ENCODE data around the gene PALS1.

PALS1 gene

DNA sequence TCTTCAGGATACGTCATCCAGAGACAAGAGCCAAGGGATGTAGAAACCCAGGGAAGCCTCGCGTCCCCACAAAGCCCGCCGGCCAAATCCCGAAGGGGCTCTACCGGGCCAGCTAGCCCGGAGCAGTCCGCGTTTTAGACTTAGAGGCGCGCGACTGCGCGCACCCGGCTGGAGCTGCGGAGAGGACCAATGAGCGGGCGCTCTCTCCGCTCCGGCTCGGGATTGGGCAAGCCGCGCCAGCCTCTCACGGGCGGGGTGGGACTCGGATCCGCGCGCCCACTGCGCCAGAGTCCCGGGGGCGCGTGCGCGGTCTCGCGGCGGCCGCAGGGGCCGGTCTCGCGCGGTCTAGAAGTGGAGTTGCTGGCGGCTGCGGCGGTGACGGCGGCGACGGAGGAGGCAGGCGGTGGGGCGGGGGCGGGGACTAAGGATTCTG, 241 bp upstream of the PALS1 start:
- no peaks in the 10 kb centered on the region for H4K20me1 ChIP-seq (ENCODE audit: control insufficient read depth, insufficient read depth, low read depth, low read length)
- no peaks in the 10 kb centered on the region for H3F3A ChIP-seq (ENCODE audit: control insufficient read depth, insufficient read depth)
- no peaks in the 10 kb centered on the region for H3K9me3 ChIP-seq (ENCODE audit: control insufficient read depth, insufficient read depth, low read length)
- H3K36me3 ChIP-seq (ENCODE audit: control insufficient read depth, low read length): no peaks in the 10 kb centered on the region
- H3K4me1 ChIP-seq (ENCODE audit: control insufficient read depth, low read length): peaks cover 14% of the 10 kb centered on the region
- peaks cover 34% of the 10 kb centered on the region for H3K79me2 ChIP-seq (ENCODE audit: control insufficient read depth, low read length)
- TF ChIP-seq EZH2phosphoT487 (IDR thresholded peaks at IDR 0.05; ENCODE audit: borderline replicate concordance, low read length): no peak
- TF ChIP-seq, protein P1, sequence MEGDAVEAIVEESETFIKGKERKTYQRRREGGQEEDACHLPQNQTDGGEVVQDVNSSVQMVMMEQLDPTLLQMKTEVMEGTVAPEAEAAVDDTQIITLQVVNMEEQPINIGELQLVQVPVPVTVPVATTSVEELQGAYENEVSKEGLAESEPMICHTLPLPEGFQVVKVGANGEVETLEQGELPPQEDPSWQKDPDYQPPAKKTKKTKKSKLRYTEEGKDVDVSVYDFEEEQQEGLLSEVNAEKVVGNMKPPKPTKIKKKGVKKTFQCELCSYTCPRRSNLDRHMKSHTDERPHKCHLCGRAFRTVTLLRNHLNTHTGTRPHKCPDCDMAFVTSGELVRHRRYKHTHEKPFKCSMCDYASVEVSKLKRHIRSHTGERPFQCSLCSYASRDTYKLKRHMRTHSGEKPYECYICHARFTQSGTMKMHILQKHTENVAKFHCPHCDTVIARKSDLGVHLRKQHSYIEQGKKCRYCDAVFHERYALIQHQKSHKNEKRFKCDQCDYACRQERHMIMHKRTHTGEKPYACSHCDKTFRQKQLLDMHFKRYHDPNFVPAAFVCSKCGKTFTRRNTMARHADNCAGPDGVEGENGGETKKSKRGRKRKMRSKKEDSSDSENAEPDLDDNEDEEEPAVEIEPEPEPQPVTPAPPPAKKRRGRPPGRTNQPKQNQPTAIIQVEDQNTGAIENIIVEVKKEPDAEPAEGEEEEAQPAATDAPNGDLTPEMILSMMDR (IDR thresholded peaks at IDR 0.05; ENCODE audit: low read depth, low read length, poor library complexity, severe bottlenecking): no peak
- H3K4me3 ChIP-seq (ENCODE audit: low read length): peak overlapping the region; percentile 86
- H3K9me2 ChIP-seq (replicated peaks; ENCODE audit: control insufficient read depth, low read length): no peaks in the 10 kb centered on the region
- H3K27me3 ChIP-seq (ENCODE audit: control insufficient read depth, low read length): peaks cover 26% of the 10 kb centered on the region
- H3K4me2 ChIP-seq (ENCODE audit: low read length): peak overlapping the region; percentile 93
- peak overlapping the region; percentile 61 for H3K27ac ChIP-seq (ENCODE audit: low read depth, low read length)

DNA sequence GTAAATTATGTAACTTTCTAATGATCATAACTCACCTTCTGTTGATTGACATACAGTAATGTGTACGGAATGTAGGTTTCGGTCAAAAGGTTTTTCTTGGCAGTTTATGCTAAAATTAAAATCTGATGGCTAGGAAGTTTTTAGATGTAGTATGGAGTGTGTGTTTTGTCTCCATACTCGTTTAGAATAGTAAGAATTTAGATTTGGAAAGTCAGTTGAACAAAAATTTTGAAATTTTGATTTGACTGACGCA, 859 bp downstream of the PALS1 start:
- H3K4me2 ChIP-seq (ENCODE audit: low read length): peak overlapping the region; percentile 76
- peak overlapping the region; percentile 86 for H3K4me3 ChIP-seq (ENCODE audit: low read length)
- H4K20me1 ChIP-seq (ENCODE audit: control insufficient read depth, insufficient read depth, low read depth, low read length): no peaks in the 10 kb centered on the region
- peaks cover 23% of the 10 kb centered on the region for H3K27me3 ChIP-seq (ENCODE audit: control insufficient read depth, low read length)
- TF ChIP-seq, protein P1 (IDR thresholded peaks at IDR 0.05; ENCODE audit: low read depth, low read length, poor library complexity, severe bottlenecking): no peak
- no peak for TF ChIP-seq EZH2phosphoT487 (IDR thresholded peaks at IDR 0.05; ENCODE audit: borderline replicate concordance, low read length)
- H3K9me2 ChIP-seq (replicated peaks; ENCODE audit: control insufficient read depth, low read length): no peaks in the 10 kb centered on the region
- H3F3A ChIP-seq (ENCODE audit: control insufficient read depth, insufficient read depth): no peaks in the 10 kb centered on the region
- peak overlapping the region; percentile 61 for H3K27ac ChIP-seq (ENCODE audit: low read depth, low read length)
- H3K36me3 ChIP-seq (ENCODE audit: control insufficient read depth, low read length): no peaks in the 10 kb centered on the region
- peaks cover 14% of the 10 kb centered on the region for H3K4me1 ChIP-seq (ENCODE audit: control insufficient read depth, low read length)
- no peaks in the 10 kb centered on the region for H3K9me3 ChIP-seq (ENCODE audit: control insufficient read depth, insufficient read depth, low read length)
- peaks cover 45% of the 10 kb centered on the region for H3K79me2 ChIP-seq (ENCODE audit: control insufficient read depth, low read length)

DNA sequence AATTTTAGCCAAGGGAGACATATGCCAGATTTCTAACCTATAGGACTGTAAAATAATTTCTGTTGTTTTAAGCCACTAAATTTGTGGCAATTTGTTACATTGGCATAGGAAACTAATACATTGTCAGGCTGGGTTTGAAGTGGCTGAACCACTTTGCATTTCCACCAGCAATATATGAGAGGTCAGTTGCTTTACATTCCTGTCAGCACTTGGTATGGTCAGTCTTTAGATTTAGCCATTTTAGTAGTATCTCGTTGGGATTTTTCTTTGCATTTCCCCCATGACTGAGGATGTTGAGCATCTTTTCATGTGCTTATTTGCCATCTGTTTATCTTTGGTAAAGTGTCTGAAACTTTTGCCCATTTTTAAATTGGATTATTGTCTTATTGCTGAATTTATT, 3.9 kb downstream of the PALS1 start:
- Histone ChIP-seq H3K79me2 (ENCODE audit: control insufficient read depth, low read length) (peaks cover 72% of the 10 kb centered on the region), H3F3A (ENCODE audit: control insufficient read depth, insufficient read depth) (no peaks in the 10 kb centered on the region), H3K36me3 (ENCODE audit: control insufficient read depth, low read length) (no peaks in the 10 kb centered on the region), H3K9me3 (ENCODE audit: control insufficient read depth, insufficient read depth, low read length) (no peaks in the 10 kb centered on the region), H3K27me3 (ENCODE audit: control insufficient read depth, low read length) (peaks cover 2% of the 10 kb centered on the region), H3K9me2 (replicated peaks; ENCODE audit: control insufficient read depth, low read length) (no peaks in the 10 kb centered on the region), H3K27ac (ENCODE audit: low read depth, low read length) (no peak overlapping the region), H3K4me1 (ENCODE audit: control insufficient read depth, low read length) (peaks cover 10% of the 10 kb centered on the region), H3K4me3 (ENCODE audit: low read length) (no peak overlapping the region), H3K4me2 (ENCODE audit: low read length) (no peak overlapping the region), H4K20me1 (ENCODE audit: control insufficient read depth, insufficient read depth, low read depth, low read length) (no peaks in the 10 kb centered on the region)
- TF ChIP-seq EZH2phosphoT487 (IDR thresholded peaks at IDR 0.05; ENCODE audit: borderline replicate concordance, low read length): no peak

DNA sequence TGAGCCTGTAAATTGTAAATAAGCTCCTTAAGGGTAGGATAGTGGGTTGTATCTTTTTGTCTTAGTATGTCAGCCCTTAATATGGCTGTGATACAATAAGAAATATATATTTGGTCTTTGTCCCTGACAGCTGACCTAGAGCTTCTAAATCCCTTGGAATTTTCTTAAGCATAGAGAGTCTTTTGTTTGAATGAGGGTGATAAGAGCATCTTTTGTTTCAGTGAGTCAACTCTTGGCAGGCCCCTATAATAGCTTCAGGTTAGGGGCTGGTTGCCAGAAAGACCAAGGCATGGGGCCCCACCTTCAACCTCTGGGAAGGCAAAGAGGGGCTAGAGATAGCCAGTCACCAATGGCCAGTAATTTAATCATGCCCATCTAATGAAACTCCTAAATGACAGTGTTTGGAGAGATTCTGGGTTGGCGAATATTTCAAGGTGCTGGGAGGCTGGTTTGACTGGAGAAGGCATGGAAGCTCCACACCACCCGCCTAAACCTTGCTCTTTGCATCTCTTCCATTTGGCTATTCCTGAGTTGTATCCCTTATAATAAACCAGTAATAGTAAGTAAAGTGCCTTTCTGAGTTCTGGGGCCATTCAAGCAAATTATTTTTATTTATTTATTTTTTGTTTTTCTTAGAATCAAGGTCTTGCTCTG, 10.5 kb downstream of the PALS1 start:
- H3K4me1 ChIP-seq (ENCODE audit: control insufficient read depth, low read length): peaks cover 5% of the 10 kb centered on the region
- H3K4me3 ChIP-seq (ENCODE audit: low read length): no peak overlapping the region
- H3K36me3 ChIP-seq (ENCODE audit: control insufficient read depth, low read length): no peaks in the 10 kb centered on the region
- no peaks in the 10 kb centered on the region for H4K20me1 ChIP-seq (ENCODE audit: control insufficient read depth, insufficient read depth, low read depth, low read length)
- H3K79me2 ChIP-seq (ENCODE audit: control insufficient read depth, low read length): peaks cover 73% of the 10 kb centered on the region
- H3K27ac ChIP-seq (ENCODE audit: low read depth, low read length): no peak overlapping the region
- no peaks in the 10 kb centered on the region for H3K9me3 ChIP-seq (ENCODE audit: control insufficient read depth, insufficient read depth, low read length)
- H3K27me3 ChIP-seq (ENCODE audit: control insufficient read depth, low read length): no peaks in the 10 kb centered on the region
- no peaks in the 10 kb centered on the region for H3K9me2 ChIP-seq (replicated peaks; ENCODE audit: control insufficient read depth, low read length)
- no peaks in the 10 kb centered on the region for H3F3A ChIP-seq (ENCODE audit: control insufficient read depth, insufficient read depth)
- H3K4me2 ChIP-seq (ENCODE audit: low read length): no peak overlapping the region
- TF ChIP-seq EZH2phosphoT487 (IDR thresholded peaks at IDR 0.05; ENCODE audit: borderline replicate concordance, low read length): no peak
- TF ChIP-seq, protein P1 (IDR thresholded peaks at IDR 0.05; ENCODE audit: low read depth, low read length, poor library complexity, severe bottlenecking): no peak
